Activated CD4-positive, alpha-beta T cell treated with anti-CD3 and anti-CD28 coated beads for 1 hour (primary cell): ENCODE data around the gene SERTAD2.

Experiments
- DNase-seq: peaks from one replicate; pipeline ENCODE4 v3.0.0-alpha.2; 2020

The SERTAD2 gene

GRCh38 chr2:64627860-64628841 lies 25.6 kb downstream of the SERTAD2 start:
- no peak for DNase-seq

GRCh38 chr2:64626963-64627760 lies 26.6 kb downstream of the SERTAD2 start:
- DNase-seq: no peak

DNA sequence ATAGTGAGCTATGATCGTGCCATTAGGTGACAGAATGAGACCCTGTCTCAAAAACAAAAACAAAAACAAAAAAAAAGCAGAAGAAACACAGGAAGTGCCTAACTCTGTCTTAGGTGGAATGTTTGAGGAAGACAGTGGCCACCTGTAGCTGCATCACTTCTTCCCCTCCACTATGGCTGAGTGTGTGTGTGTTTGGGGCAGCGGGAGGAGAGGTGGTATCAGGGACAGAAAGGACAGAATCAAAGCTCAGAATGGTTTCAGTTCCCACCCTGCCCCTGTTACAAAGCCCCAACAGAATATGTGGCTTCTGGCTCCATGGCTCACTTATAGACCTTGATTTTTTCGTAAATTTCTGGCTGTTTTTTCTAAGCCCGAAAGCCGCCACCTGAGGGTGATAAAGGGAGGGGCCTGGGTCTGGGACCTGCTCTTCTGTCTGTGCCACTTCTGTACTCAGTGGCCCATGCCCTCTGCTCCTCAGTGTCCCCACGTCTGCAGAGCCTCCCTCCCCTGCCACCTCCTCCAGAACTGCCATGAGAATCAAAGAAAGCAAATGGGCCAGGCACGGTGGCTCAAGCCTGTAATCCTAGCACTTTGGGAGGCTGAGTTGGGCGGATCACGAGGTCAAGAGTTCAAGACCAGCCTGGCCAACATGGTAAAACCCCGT lies 27.4 kb downstream of the SERTAD2 start:
- DNase-seq: no peak

DNA sequence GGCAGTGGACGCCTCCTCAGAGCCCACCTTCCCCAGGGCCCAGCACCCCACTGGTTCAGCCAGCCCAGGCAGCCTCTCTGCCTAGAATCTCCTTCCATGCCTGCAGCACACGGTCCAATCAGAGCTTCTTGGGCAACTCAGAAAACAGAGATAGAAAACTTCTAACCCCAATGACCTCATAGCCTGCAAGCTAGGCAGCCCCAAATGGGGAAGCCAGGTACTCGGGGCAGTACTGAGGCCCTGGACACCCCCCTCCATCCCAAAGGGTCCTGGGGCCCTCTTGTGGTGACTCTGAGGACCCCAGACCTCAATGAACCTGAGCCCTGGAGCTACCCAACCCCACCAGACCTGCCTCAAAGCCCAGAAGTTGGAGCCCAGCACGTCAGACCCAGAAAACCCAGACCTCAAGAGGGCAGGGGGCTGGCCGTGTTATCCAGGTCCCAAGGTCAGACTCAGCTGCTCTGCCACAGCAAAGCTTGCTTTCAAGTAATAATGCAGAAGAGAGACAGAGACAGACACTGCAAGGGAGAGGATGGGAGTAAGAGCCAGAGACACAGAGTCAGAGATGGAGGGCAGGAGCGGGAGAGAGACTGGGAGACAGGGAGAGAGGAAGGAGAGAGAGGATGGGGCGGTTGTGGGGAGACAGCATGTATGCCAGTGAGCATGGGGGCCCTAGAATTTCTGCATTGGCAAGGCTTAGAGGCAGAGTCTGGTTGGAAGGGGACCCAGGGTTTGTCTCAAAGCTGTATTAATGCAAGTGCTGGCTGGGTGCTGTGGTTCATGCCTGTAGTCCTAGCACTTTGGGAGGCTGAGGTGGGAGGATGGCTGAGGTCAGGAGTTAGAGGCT lies 28.2 kb downstream of the SERTAD2 start:
- DNase-seq: no peak

GRCh38 chr2:64624862-64625261 lies 28.9 kb downstream of the SERTAD2 start:
- DNase-seq: no peak

DNA sequence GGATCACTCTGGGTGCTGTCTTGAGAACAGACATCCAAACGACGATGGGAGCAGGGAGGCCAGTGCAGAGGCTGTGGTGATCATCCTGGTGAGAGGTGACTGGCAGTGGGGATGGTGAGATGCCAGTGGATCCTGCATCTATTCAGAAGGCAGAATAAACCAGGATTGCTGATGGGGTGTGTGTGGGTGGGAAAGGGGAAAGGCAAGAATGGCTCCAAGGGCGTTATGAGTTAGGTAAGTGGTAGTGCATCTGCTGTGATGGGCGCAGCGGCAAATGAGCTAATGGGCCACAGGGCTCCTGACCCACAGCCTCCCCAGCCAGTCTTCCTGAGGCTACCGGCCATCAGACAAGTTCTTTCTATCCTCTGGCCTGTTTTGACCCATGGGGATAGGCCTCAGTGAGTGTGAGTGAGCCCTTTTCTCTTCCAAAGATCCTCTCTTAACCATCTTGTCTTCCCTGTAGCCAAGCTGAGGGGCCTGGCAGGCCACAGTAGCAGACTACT lies 29.6 kb downstream of the SERTAD2 start:
- no peak for DNase-seq

DNA sequence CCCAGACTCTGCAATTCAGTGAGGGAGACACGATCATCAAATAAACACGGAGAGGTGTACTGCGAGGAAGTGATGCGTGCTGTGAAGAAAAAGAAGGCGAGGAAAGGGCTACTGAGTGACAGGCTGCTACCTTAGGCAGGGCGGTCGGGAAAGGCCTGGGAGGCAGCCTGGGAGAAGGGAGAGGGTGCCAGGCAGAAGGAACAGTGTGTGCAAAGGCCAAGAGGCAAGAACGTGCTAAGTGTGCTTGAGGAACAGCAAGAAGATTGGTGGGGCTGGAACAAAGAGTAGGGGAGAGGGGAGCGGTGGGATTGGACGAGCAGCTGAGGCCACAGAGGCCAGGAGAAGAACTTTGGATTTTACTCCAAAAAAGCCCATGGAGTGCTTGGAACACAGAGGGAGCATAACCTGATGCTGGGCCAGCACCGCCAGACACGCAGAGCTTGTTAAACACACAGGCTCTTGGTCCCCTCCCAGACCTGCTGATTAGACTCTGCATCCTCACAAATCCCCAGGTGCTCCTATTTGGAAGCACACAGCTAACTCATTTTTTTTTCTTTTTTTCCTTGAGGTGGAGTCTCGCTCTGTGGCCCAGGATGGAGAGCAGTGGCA lies 30.4 kb downstream of the SERTAD2 start:
- DNase-seq: no peak

DNA sequence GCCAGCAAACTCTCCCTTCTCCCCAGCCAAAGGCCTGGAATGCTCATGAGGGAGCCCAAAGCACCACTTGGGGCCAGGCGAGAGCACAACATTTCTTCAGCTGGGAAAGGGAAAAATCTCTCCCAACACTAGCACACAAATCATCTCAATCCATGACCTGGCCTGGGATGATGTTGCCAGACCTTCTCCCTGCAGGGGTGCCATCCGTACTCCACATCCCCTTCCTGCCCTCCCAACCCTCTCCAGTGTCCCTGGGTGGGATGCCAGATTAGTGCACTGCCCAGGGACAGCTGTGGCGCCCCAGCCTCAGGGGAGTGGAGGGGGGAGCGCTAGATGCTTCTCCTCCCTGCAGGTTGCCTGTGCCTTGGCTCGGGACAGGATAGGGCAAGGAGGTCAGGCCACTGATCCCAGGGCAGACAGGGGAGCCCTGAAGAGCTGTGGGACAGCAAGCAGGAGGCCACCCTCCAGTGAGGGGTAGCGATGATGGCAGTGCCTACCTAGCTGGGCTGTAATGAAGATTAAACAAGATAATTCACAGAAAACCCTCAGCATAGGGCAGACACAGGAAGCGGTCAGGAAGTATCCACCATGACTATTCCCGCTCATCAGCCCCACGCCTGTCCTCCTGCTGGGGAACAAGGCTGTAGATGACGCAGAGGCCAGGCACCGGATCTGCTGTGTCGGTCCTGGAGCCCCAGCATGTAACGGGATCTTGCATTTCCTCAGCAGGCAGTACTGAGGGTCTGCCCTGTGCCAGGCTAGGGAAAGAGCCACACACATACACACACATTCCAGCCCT lies 31.1 kb downstream of the SERTAD2 start:
- DNase-seq: no peak

GRCh38 chr2:64620661-64621060 lies 33.1 kb downstream of the SERTAD2 start:
- DNase-seq: no peak

- DNase-seq: no peak
These were observed 36.0 kb downstream of the SERTAD2 start for GRCh38 chr2:64617631-64618151.

GRCh38 chr2:64615844-64616536 lies 37.7 kb downstream of the SERTAD2 start:
- no peak for DNase-seq

GRCh38 chr2:64615192-64615763 lies 38.4 kb downstream of the SERTAD2 start:
- DNase-seq: no peak

- no peak for DNase-seq
These were observed 40.4 kb downstream of the SERTAD2 start for GRCh38 chr2:64613276-64613675.

- DNase-seq: no peak
These were observed 41.0 kb downstream of the SERTAD2 start for GRCh38 chr2:64612575-64613195.

DNA sequence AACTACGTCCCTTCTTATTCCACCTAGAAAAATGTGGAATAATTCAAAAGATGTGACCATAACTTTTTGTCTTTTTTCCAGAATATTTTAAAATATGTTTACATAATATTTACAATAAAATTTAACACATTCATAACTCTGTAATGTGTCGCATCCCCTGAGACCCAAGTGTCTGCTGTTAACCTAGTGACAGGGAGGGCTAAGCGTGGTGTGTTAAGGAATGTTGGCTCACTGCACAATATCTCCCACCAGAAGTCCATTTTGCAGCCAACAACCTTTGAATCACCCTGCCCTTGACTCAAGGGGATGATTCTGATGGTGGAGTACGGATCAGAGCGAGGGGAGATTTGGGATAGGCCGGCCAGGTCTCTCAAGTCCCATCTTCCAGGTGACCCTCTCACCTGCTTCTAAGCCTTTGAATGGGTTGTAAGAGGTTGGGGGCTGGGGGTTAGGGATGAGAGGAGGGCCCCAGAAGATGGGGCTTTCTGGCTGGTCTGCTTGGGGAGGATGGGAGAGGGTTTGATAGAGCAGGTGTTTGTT lies 43.3 kb downstream of the SERTAD2 start:
- no peak for DNase-seq

DNA sequence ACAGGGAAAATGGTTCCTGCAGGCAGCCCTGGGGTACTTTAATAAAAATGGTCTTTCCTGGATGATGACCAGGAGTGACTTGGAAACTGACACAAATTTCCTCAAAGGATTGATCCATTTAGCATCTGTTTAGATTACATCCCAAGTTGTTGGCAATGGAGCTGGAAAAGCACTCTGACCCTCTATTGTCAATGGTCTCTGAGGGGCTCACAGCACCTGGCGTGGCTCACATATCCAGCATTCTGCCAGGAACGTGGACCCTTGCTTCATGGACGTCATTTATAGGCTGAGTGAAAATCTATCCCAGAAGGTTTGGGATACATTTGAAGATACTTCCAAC lies 43.8 kb downstream of the SERTAD2 start:
- DNase-seq: no peak

DNA sequence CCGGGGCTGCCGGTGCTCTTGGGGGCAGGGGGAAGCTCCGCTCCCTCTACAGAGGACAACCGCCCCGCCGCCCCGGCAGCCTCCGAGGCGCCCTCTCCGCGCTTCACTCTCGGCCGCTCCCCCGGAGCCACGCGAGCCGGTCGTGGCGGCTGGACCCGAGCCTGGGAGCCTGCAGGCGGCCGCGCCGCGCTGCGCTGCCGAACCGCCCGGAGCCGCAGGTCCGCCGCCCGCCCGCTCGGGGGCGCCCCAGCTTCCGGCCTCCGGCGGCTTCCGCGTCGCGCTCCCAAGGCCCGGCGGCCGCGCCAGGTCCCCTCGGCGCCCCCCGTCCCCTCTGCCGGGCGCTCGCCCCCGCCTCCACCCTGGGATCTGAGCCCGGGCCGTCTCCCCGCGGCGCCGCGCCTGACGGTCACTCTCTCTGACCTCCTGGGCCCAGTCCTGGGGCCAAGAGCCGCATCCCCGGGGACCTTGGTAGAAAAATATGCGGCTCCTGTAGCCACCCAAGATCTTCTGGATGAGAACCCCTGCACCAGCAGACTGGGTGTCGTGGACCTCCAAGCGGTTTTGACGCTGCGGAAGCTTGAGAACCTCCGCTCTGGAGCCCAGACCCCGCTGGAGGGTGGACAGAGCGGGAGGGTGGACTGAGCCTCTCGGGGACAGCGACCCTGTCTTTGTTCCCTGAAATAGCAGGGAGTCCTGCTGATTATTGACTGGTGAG lies 44.3 kb downstream of the SERTAD2 start:
- DNase-seq: peak; percentile 48

DNA sequence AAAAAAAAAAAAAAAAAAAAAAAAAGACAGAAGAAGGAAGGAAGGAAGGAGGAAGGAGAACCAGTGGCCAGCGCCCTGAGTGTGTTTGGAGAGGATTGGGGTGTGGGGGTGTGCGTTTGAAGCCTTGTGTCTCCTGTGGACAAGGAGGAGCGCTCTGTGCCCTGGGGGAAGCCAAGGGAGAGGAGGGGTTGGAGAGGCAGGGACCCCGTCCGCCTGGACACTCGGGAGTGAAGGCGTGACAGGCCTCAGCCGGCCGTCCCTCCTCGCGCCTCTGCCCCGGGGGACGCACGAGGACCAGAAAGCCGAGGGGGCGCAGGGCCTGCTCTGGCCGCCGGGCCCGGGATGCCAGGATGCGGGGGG lies 44.9 kb downstream of the SERTAD2 start:
- no peak for DNase-seq
